ENCODE results near the gene PDGFC. TPM values are rescaled to one million over a fixed set of nuclear protein-coding genes. Genes with fewer than 3 reads are reported as not detected.

Gene PDGFC
- total RNA-seq, 1 experiment from 2014 or later = 9.8 TPM

GRCh38 chr4:156948133-156948532 lies 23.5 kb downstream of the PDGFC start:
- ATAC-seq (no peak), DNase-seq (ENCODE audit: low read depth, low spot score) (no peak)
- no peaks in the 10 kb centered on the region for H3K36me3 ChIP-seq (ENCODE audit: control insufficient read depth in 1 of 2, insufficient read depth in 2 of 2, low read length in 2 of 2)
- ChIA-PET POLR2A (no interaction called here), RAD21 (ENCODE audit: low non-redundant PET in 1 of 2, low total read pairs in 2 of 2, uncharacterized antibody in 2 of 2, unreplicated experiment in 2 of 2) (no interaction called here), CTCF (no interaction called here)
- H3K4me2 ChIP-seq (ENCODE audit: low read length) = no peak overlapping the region
- H2AFZ ChIP-seq (ENCODE audit: low read depth, low read length, poor library complexity, severe bottlenecking) = no peak overlapping the region
- no peaks in the 10 kb centered on the region for H3K9me2 ChIP-seq (ENCODE audit: insufficient read depth)
- no peak overlapping the region for H3K27ac ChIP-seq (ENCODE audit: low read depth, low read length)
- H3K27me3 ChIP-seq (ENCODE audit: insufficient read depth, low read length) = no peaks in the 10 kb centered on the region
- no peaks in the 10 kb centered on the region for H4K20me1 ChIP-seq (ENCODE audit: insufficient read depth)
- no peak overlapping the region for H3K4me3 ChIP-seq (replicated peaks in 1 of 2; ENCODE audit: low read depth in 1 of 2, low read length in 2 of 2)
- TF ChIP-seq POLR2A (IDR thresholded peaks at IDR 0.05; ENCODE audit: borderline replicate concordance, extremely low read depth, insufficient read depth, insufficient read length) (no peak), JUND (IDR thresholded peaks at IDR 0.05) (no peak), ZBTB33 (IDR thresholded peaks at IDR 0.05; ENCODE audit: extremely low read depth, insufficient replicate concordance, low read length) (no peak), POLR2AphosphoS5 (IDR thresholded peaks at IDR 0.05; ENCODE audit: low read depth, low read length) (no peak), SIN3A (IDR thresholded peaks at IDR 0.05; ENCODE audit: low read depth) (no peak), ZFX (IDR thresholded peaks at IDR 0.05) (no peak), EZH2 (IDR thresholded peaks at IDR 0.05) (no peak), ELF1 (IDR thresholded peaks at IDR 0.05; ENCODE audit: borderline replicate concordance, low read depth) (no peak)
- H3K9me3 ChIP-seq (ENCODE audit: control insufficient read depth in 1 of 2, insufficient read depth in 1 of 2, low read depth in 1 of 2, low read length in 2 of 2) = no peaks in the 10 kb centered on the region
- no peak overlapping the region for H3K9ac ChIP-seq (ENCODE audit: low read length)
- no peaks in the 10 kb centered on the region for H3K79me2 ChIP-seq (ENCODE audit: insufficient read depth, low read length)
- no TSS peak for BruUV-seq (replicated peaks)
- H3K4me1 ChIP-seq (ENCODE audit: control insufficient read depth in 1 of 2, insufficient read depth in 2 of 2, low read length in 2 of 2) = peaks cover 26 to 49% of the 10 kb centered on the region in 2 experiments
- intact Hi-C loops (cut with micrococcal nuclease) = no loop called here
